Neural crest cell (in vitro differentiated cells): ENCODE results near the gene RMND5B. TPM values are rescaled to one million over a fixed set of nuclear protein-coding genes. Genes with fewer than 3 reads are reported as not detected.

Source experiments
- DNase-seq: peaks from one replicate; pipeline ENCODE4 v3.0.0; 2021; ENCODE audit warnings: low read depth, mixed read lengths, low spot score
- H3K27ac Mint-ChIP-seq: one replicate; pipeline ENCODE4 v1.8.0; 2021; ENCODE audit warnings: mild to moderate bottlenecking, mixed read lengths; ENCODE audit not compliant: unreplicated experiment
- H3K27me3 Mint-ChIP-seq: 2 replicates; pipeline ENCODE4 v1.8.0; 2021; ENCODE audit warnings: low read depth, mild to moderate bottlenecking, mixed read lengths
- H3K36me3 Mint-ChIP-seq: 2 replicates; pipeline ENCODE4 v1.8.0; 2021; ENCODE audit warnings: low read depth, mild to moderate bottlenecking, mixed read lengths
- H3K4me1 Mint-ChIP-seq: 2 replicates; pipeline ENCODE4 v1.8.0; 2021; ENCODE audit warnings: mixed read lengths
- H3K4me3 Mint-ChIP-seq: one replicate; pipeline ENCODE4 v1.8.0; 2021; ENCODE audit warnings: mild to moderate bottlenecking, mixed read lengths
- H3K9me3 Mint-ChIP-seq: 2 replicates; pipeline ENCODE4 v1.8.0; 2021; ENCODE audit warnings: mixed read lengths
- CTCF ChIP-seq: fragments of 200-600 bp; sonication (generic); conservative IDR thresholded peaks from 2 replicates; pipeline ENCODE4 v1.5.0; 2021; ENCODE audit warnings: antibody characterized with exemption, mild to moderate bottlenecking
- total RNA-seq: library from RNA; stranded (reverse); gene quantifications from 2 replicates; pipeline ENCODE4 v1.2.1, GENCODE V29; 2021

The RMND5B gene
- total RNA-seq, 1 donor from 2014 or later = 43.5 TPM

DNA sequence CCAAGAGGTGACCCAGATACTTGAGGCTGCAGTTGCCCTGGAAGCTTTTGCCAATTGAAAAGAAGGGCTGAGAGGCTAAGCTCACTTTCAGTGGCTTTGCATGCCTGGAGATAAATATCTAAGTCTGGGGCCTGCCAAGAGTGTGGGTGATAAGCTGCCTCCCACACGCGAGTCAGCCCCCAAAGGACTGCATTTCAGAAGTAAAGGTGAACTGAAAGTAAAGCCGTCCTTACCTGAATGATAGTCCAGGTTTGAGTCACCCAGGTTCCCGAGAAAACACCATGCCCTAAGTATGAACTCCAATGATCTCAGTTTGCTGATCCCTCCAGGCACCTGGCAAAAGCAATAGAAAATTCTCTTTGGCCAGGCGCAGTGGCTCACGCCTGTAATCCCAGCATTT lies 40.0 kb upstream of the RMND5B start:
- Mint-ChIP-seq H3K27me3 (no peaks in the 10 kb centered on the region), H3K36me3 (no peaks in the 10 kb centered on the region), H3K9me3 (peaks cover 6% of the 10 kb centered on the region), H3K4me3 (no peak overlapping the region), H3K27ac (no peak overlapping the region), H3K4me1 (no peaks in the 10 kb centered on the region)
- no peak for DNase-seq
- no peak for TF ChIP-seq CTCF

DNA sequence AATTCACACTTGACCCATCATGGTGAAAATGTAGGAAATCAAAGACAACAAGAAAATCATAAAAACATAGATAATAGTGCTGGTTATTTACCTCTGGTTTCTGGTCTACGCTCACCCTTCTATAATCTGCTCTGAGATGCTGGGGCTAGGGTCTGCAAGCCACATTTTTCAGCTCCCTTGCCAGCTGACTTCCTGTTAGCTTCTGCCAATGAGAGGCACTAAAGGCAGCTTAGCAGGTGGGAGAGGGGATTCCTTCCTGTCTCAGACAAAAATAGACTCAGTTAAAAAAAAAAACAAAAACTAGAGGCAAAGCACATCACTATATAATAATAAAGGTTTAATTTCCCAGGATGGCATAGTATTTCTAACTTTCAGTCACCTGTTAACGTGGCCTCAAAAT lies 37.7 kb upstream of the RMND5B start:
- Mint-ChIP-seq H3K36me3 (no peaks in the 10 kb centered on the region), H3K9me3 (peaks cover 8% of the 10 kb centered on the region), H3K4me3 (no peak overlapping the region), H3K27me3 (no peaks in the 10 kb centered on the region), H3K4me1 (no peaks in the 10 kb centered on the region), H3K27ac (peak overlapping the region; percentile 27)
- DNase-seq = no peak
- TF ChIP-seq CTCF = no peak

DNA sequence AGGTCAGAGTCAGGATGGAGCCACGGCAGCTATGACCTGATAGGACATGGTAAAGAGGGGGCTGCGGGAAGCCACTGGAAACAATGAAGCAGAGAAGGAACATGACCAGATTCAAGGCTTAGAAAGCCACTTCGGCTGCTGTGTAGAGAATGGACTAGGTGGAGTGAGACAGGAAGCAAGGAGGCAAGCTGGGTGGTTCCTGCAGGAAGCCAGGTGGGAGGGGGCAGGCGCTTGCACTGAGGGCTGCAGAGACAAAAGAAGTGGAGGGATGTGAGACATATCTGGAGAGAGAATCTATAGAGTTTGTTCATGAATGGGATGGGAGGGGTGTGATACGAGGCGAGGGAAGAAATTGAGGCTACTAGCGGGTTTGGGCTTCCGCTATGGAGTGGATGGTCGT lies 36.5 kb upstream of the RMND5B start:
- no peak overlapping the region for H3K4me3 Mint-ChIP-seq
- TF ChIP-seq CTCF = no peak
- no peaks in the 10 kb centered on the region for H3K36me3 Mint-ChIP-seq
- H3K9me3 Mint-ChIP-seq = peaks cover 8% of the 10 kb centered on the region
- H3K27ac Mint-ChIP-seq = no peak overlapping the region
- no peaks in the 10 kb centered on the region for H3K4me1 Mint-ChIP-seq
- no peaks in the 10 kb centered on the region for H3K27me3 Mint-ChIP-seq
- DNase-seq = no peak

DNA sequence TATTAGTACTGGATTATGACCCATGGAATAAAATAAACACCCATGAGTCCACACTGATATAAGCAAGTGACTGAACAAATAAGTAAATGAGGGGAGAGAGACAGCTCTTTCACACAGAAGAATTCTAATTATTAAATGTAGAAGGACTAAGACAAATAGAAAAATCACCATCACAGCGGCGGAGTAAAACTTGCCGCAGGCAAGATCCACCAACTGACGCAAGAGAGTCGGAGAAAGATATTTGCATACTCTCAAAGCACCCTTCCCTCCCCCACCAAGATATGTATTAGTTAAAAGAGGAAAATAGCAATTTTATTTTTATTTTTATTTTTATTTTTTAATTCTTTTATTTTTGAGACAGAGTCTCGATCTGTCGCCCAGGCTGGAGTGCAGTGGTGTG lies 32.1 kb upstream of the RMND5B start:
- H3K4me3 Mint-ChIP-seq = no peak overlapping the region

DNA sequence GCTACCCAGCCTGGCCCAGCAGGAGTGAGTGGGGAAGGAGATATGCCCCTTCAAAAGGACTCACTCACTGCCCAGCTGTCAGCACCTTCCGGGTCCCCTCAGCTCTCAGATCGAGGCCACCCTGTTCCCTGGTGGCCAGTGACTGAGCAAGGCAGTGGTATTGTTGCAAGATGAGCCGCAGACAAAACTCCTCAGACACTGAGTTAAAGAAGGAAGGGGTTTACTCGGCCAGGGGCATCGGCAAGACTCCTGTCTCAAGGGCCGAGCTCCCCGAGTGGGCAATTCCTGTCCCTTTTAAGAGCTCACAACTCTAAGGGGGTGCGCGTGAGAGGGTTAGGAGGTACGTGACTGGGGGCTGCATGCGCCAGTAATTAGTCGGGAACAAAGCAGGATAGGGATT lies 27.2 kb upstream of the RMND5B start:
- Mint-ChIP-seq H3K4me3 (no peak overlapping the region), H3K4me1 (peaks cover 8% of the 10 kb centered on the region), H3K9me3 (no peaks in the 10 kb centered on the region), H3K36me3 (no peaks in the 10 kb centered on the region), H3K27me3 (peaks cover 5% of the 10 kb centered on the region), H3K27ac (no peak overlapping the region)
- no peak for DNase-seq
- TF ChIP-seq CTCF = no peak

More for the DNA sequence above, 32.1 kb upstream of the RMND5B start:
- Mint-ChIP-seq H3K36me3 (no peaks in the 10 kb centered on the region), H3K27ac (no peak overlapping the region), H3K9me3 (peaks cover 8% of the 10 kb centered on the region), H3K4me1 (no peaks in the 10 kb centered on the region), H3K27me3 (no peaks in the 10 kb centered on the region)
- TF ChIP-seq CTCF = no peak
- no peak for DNase-seq

DNA sequence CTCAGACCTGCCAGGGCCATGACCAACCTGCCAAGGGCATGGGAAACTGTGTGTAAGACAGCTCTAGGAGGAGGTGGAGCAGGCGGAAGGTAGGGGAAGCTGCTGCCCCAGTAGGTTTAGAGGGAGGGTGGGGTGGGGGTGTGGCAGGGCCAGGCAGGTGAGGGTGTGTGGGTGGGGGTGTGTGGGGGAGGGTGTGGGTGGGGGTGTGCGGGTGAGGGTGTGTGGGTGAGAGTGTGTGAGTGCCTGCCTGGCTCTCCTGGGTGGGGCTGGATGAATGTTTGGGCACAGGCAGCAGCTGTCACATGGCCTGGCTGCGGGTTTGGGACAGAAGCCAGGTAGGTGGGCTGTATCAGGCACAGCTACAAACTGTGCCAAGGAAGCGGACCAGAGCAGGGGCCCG lies 26.3 kb upstream of the RMND5B start:
- TF ChIP-seq CTCF = no peak
- H3K27me3 Mint-ChIP-seq = peaks cover 5% of the 10 kb centered on the region
- no peaks in the 10 kb centered on the region for H3K9me3 Mint-ChIP-seq
- H3K36me3 Mint-ChIP-seq = no peaks in the 10 kb centered on the region
- no peak overlapping the region for H3K4me3 Mint-ChIP-seq
- H3K27ac Mint-ChIP-seq = peak overlapping the region; percentile 84
- H3K4me1 Mint-ChIP-seq = peaks cover 8% of the 10 kb centered on the region
- DNase-seq = no peak
